Stomach smooth muscle (tissue), 2 donors: ENCODE results near the gene PLPP3.

Experiments
- H3K27ac ChIP-seq: one replicate; pipeline ENCODE4 v1.7.0; 2013; ENCODE audit warnings: mild to moderate bottlenecking, low read length, inconsistent platforms
- H3K27me3 ChIP-seq, 2 donors: one replicate each; pipeline ENCODE4 v1.7.0; 2013; ENCODE audit warnings: low read length in 2 of 2; ENCODE audit not compliant: insufficient read depth in 2 of 2, control insufficient read depth in 1 of 2
- H3K36me3 ChIP-seq, 2 donors: one replicate each; pipeline ENCODE4 v1.7.0; 2013; ENCODE audit warnings: low read length in 2 of 2; ENCODE audit not compliant: control insufficient read depth in 2 of 2, insufficient read depth in 2 of 2
- H3K4me1 ChIP-seq: one replicate; pipeline ENCODE4 v1.7.0; 2013; ENCODE audit warnings: low read length; ENCODE audit not compliant: control insufficient read depth, insufficient read depth
- H3K4me3 ChIP-seq, 2 donors: one replicate each; pipeline ENCODE4 v1.7.0; 2013; ENCODE audit warnings: low read length in 2 of 2
- H3K9ac ChIP-seq, 2 donors: one replicate each; pipeline ENCODE4 v1.7.0; 2013; ENCODE audit warnings: low read length in 2 of 2, mild to moderate bottlenecking in 1 of 2
- H3K9me3 ChIP-seq, 2 donors: one replicate each; pipeline ENCODE4 v1.7.0; 2013; ENCODE audit warnings: low read length in 2 of 2; ENCODE audit not compliant: control insufficient read depth in 2 of 2
- donor health status: healthy.
- donor health status: Pancreatic carcinoma.

PLPP3 gene

DNA sequence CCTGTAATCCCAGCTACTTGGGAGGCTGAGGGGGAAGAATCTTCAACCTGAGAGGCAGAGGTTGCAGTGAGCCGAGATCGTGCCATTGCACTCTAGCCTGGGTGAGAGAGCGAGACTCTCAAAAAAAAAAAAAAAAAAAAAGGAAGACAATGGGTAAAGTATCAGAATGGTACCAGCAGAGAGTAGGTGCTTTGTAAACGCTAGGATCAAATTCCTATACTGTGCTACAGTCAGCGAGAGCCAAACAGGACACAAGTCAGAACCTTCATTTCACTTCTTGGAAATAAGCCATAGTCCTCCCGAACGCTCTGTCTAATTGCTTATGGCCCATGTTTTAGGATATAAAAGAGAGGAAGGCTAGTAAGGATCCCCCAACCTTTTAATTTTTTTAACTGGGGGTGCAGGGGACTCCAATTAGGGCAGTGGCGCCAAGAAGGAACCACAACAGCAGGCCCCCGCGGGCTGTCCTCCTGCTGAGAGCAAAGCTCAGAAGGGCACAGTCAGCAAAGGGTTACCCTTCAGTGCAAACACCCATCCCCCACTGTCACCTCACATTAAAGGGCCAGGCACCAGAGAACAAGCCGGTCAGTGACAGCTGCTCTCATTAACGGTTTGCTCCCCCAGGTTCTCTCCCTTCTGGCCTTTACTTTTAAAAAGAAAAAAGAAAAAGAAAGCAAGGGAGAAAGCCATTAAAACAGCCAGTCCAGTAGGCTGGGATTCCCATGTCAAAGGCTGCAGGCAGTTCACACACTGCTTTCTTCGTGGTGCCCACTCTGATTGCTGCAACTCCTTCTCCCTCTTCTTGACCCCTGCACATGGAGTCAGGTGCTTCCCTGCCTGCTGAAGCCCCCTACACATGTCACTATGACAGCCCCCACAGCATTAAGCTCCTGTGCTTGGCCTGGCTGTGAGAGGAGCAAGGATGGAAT, 69.4 kb downstream of the PLPP3 start:
- no peak overlapping the region for H3K4me3 ChIP-seq

DNA sequence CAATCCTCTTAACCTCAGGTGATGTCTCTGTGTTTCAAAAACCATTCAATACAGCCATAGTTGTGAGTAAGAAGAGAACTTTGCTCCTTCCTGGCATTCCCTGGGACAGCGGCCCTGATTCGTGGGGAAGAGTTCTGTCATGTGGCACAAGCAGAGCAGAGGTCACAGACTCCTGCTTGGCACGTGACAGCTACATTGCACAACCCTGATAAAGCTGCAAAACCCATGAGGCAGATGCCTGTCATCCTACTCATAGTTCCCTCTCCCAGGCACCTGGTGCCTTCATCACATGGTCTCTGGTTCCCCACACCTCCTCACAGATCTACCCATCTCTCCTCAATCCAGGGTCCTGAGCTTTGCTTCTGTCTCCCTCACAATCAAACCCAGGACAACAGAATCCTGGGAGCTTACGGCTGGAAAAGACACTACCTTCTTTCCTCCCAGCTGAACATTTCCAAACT, 70.8 kb downstream of the PLPP3 start:
- Histone ChIP-seq H3K27ac (no peak overlapping the region), H3K36me3 (peaks cover 17 to 53% of the 10 kb centered on the region in 2 donors), H3K9me3 (no peaks in the 10 kb centered on the region), H3K9ac (no peak overlapping the region), H3K4me1 (peaks cover 5% of the 10 kb centered on the region), H3K4me3 (no peak overlapping the region), H3K27me3 (no peaks in the 10 kb centered on the region)

More for the DNA sequence above, 69.4 kb downstream of the PLPP3 start:
- Histone ChIP-seq H3K9me3 (no peaks in the 10 kb centered on the region), H3K27ac (no peak overlapping the region), H3K36me3 (peaks cover 17 to 51% of the 10 kb centered on the region in 2 donors), H3K27me3 (no peaks in the 10 kb centered on the region), H3K9ac (no peak overlapping the region), H3K4me1 (peaks cover 5% of the 10 kb centered on the region)

DNA sequence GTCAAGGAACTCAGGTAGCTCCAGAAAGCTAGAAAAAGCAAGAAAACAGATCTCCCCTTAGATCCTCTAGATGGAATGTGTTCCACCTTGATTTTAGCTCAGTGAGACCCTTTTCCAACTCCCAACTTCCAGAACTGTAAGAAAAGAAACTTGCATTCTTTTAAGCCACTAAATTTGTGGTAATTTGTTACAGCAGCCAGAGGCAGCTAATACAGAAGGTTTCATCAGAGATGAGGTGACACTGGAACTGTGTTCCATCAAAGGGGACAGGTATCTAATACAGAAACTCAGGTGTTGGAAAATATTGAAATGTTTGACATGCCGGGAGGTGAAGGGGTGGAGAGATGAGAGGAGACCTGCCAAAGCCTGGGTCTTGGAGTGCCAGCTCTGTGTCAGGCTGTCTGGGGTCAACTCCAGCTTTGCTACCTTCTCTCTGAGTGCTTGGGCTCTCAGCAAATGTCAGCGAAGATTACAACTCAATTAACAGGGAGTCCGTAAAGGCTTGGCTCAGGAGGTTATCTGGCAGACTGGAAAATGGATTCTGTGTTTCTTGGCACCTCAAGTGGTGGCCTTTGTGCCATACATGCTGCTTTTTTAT, 71.3 kb downstream of the PLPP3 start:
- no peaks in the 10 kb centered on the region for H3K27me3 ChIP-seq
- no peak overlapping the region for H3K4me3 ChIP-seq
- no peak overlapping the region for H3K27ac ChIP-seq
- H3K9ac ChIP-seq = no peak overlapping the region
- H3K36me3 ChIP-seq = peaks cover 17 to 53% of the 10 kb centered on the region in 2 donors
- peaks cover 5% of the 10 kb centered on the region for H3K4me1 ChIP-seq
- H3K9me3 ChIP-seq = no peaks in the 10 kb centered on the region

DNA sequence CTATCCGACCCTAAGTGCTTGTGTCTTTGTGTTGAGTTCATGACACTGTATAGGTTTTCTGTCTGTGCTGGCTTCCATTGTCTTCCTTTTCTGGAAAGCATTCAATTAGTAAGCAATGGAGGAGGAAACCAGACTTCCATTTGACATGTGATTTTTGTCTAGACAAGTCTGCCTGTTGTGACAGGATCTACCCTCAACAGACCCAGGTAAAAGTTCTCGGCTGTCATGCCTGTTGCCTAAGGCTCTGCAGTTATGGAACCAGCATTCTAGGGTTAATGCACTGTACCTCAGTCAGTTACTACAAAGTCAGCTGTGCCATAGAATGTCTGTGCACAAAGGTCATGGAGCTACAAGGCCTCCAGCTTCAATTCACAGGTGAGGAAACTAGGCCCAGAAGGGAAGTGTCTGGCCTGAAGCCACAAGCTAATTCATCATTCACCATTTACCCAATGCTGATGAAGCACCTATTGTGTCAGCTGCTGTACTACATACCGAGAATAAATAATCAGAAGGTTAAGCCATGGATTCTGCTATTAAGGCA, 72.3 kb downstream of the PLPP3 start:
- H3K27ac ChIP-seq = no peak overlapping the region
- peaks cover 5% of the 10 kb centered on the region for H3K4me1 ChIP-seq
- H3K9me3 ChIP-seq = no peaks in the 10 kb centered on the region
- H3K36me3 ChIP-seq = peaks cover 17 to 55% of the 10 kb centered on the region in 2 donors
- no peaks in the 10 kb centered on the region for H3K27me3 ChIP-seq
- H3K9ac ChIP-seq = no peak overlapping the region
- H3K4me3 ChIP-seq = no peak overlapping the region

DNA sequence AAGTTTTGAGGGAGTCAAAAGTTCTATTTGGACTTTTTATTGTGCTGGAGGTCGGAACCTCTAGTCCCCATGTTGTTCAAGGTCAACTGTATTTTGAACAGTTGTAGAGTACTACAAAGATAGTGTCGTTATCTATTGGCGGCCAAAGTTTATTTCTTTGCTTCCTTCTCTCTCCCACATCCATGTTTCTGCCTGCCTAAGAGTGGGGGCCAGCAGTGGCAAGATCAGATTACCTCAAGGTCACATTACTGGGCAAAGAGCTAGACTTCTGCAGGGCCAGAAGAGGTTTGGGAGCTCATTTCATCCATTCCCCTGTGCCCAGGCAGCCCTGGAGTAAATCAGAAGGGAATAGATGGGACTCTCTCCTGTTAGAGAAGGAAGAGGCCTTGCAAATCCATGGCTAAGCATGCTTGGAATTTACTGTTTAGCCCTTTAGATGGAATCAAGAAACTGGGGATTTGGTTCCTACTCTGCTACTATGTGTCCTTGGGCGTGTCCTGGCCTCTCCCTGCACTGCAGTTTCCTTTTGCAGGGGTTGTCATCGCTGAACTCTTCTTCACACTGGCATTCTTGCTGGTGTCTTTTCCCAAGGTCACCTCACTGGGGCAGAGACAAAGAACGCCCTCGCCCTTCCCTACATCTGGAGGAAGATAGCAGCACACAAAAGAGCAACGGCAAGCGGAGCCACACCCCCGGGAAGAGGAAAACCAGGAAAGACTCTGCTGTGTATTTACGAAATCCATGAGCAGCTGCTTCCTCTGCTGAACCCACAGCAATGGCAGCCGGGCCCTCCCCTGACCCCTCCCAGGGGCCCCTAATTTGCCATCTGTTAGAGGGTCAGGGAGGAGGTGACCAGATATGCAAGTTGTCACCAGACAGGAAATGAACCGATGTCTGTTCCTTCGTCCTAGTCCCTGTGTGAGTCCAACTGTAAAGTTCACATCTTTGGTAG, 73.3 kb downstream of the PLPP3 start:
- Histone ChIP-seq H3K27ac (no peak overlapping the region), H3K9me3 (no peaks in the 10 kb centered on the region), H3K4me1 (peaks cover 5% of the 10 kb centered on the region), H3K9ac (no peak overlapping the region), H3K36me3 (peaks cover 7 to 46% of the 10 kb centered on the region in 2 donors), H3K27me3 (no peaks in the 10 kb centered on the region), H3K4me3 (no peak overlapping the region)

DNA sequence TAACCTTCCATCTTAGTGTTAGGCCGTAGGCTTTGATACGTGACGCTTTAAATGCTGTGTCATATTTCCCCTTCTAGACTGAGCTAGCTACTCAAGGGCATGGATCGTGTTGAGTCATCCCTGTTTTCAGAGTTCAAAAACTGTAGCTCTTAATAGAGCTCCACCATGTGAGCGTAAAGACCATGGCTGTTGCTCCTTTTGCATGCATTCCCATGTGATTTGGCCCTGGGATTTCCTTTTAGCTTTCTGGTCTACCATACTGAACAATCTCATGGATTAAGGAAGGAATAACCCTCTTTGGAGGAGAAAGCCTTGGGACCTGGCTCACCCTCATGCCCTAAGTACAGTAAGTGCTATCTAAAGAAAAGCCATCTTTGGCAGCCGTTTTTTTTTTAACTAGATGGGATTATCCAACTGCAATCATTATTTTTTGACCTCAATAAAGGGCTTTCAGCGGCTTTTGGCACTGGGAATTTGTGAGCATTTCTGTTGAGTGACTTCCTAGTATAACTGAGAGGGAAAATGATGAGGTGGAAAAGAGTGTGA, 76.6 kb downstream of the PLPP3 start:
- no peak overlapping the region for H3K27ac ChIP-seq
- H3K4me3 ChIP-seq = no peak overlapping the region
- no peaks in the 10 kb centered on the region for H3K9me3 ChIP-seq
- H3K4me1 ChIP-seq = no peaks in the 10 kb centered on the region
- peaks cover 4 to 23% of the 10 kb centered on the region in 2 donors for H3K36me3 ChIP-seq
- no peak overlapping the region for H3K9ac ChIP-seq
- no peaks in the 10 kb centered on the region for H3K27me3 ChIP-seq

DNA sequence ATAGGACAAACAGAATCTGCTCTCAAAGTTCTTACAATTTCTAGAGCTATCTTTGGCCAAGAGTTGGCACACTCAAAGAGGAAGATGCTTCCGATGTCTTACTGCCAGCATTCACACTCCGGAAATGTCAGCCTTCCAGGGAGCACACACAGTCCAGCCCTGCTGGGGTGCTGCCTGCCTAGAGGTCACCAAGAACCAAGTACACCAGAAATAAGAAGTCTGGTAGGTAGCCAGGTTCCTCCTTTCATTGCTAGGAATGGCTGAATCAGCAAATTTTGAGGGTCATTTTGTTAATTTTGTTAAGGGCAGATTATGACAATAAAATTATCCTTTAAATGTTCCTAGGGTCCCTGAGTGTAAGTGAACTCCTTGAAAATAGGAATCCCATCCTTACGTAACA, 77.5 kb downstream of the PLPP3 start:
- H3K36me3 ChIP-seq = peaks cover 4 to 14% of the 10 kb centered on the region in 2 donors
- no peaks in the 10 kb centered on the region for H3K4me1 ChIP-seq

DNA sequence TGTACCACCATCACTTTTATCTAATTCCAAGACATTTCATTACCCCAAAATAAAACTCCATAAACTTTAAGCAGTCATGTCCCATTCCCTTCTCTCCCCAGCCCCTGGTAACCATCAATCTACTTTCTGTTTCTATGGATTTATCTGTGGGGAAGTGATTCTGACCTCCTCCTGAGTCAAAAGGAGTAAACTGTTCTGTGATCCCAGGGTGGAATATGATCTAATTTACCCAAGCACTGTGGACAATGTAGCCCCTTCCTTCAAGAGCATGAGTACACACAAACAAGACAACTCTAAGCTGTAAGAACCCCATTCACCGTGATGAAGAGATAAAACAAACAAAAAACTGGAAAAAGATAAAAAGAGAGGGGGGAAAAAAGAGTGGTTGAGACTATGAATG, 77.9 kb downstream of the PLPP3 start:
- peaks cover 0 to 15% of the 10 kb centered on the region in 2 donors for H3K36me3 ChIP-seq
- H3K27me3 ChIP-seq = no peaks in the 10 kb centered on the region
- H3K4me1 ChIP-seq = no peaks in the 10 kb centered on the region
- H3K9ac ChIP-seq = no peak overlapping the region
- H3K4me3 ChIP-seq = no peak overlapping the region
- no peaks in the 10 kb centered on the region for H3K9me3 ChIP-seq
- H3K27ac ChIP-seq = no peak overlapping the region

More for the DNA sequence above, 77.5 kb downstream of the PLPP3 start:
- no peak overlapping the region for H3K27ac ChIP-seq
- H3K9me3 ChIP-seq = no peaks in the 10 kb centered on the region
- no peak overlapping the region for H3K4me3 ChIP-seq
- H3K27me3 ChIP-seq = no peaks in the 10 kb centered on the region
- no peak overlapping the region for H3K9ac ChIP-seq

DNA sequence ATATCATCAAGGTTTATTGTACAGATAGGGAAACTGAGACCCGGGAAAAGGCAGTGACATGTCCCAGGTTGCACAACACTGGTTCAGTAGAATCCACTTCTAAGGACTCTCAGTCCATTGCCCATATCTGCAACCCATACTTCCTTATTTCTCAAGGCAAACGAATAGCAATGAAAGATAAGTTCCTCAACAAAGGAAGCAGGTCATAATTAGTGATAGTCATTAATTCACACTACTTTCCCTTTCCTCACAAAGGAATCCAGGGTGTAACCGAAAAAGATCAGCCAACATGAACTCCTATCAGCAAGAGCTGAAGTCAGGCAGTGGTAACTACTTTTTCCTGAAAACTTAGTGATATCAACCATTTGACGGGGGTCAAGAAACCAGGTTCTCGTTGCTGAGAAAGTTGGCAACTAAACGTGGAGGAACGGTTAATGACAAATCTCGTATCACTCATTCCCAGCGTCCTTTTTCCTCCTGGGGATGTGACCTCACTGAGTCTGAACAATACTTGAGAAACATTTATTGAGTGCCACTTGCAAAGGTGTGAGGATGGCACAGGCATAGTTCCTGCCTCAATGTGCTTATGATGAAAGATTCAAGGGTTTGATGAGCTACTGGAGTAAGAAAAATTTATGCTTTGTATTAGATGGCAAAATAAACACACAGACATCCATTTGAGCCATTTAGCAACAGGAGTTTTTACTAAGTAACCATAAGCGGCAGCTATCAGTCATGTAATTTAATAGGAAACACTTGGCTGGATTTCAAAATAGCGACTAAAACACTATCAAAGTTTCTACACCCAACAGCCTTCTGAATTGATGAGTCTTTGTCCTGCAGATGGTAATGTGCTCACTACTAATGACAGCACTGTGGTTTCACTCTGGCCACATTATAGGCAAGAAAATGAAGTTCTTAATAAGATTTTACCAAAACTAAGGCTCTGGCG, 82.3 kb downstream of the PLPP3 start:
- H3K9me3 ChIP-seq = no peaks in the 10 kb centered on the region
- peaks cover 14 to 22% of the 10 kb centered on the region in 2 donors for H3K36me3 ChIP-seq
- no peaks in the 10 kb centered on the region for H3K27me3 ChIP-seq
- no peak overlapping the region for H3K4me3 ChIP-seq
- no peak overlapping the region for H3K9ac ChIP-seq
- H3K27ac ChIP-seq = no peak overlapping the region
- no peaks in the 10 kb centered on the region for H3K4me1 ChIP-seq
